Left ventricle myocardium superior (tissue), 1 donor: ENCODE data around the gene DCST1. TPM values are rescaled to one million over a fixed set of nuclear protein-coding genes. Genes with fewer than 3 reads are reported as not detected.
"Not testable (repeated sequence)": the region's sequence is repeated elsewhere in the genome, so short reads cannot be mapped to it uniquely, and the experiment has no call there.

Source experiments
- ATAC-seq: fragments of 200-7000 bp; cut with Tn5 transposase; one replicate; pipeline ENCODE4 v1.9.1; 2020; ENCODE audit warnings: mild to moderate bottlenecking, moderate library complexity
- DNase-seq: peaks from one replicate; pipeline ENCODE4 v3.0.0-alpha.2; 2020
- intact Hi-C: fragments of 100-400 bp; cut with micrococcal nuclease; formaldehyde crosslinking; loops from one replicate; pipeline ENCODE4 v1.11.0; 2022
- long read RNA-seq: library from polyadenylated mRNA; unstranded; transcript quantifications from one replicate; pipeline ENCODE4 v2.0.0, GENCODE V29; 2021
- total RNA-seq: library from RNA; stranded (reverse); fragmentation: NEBNext Ultra II Directional; extraction: Animal tissue kit (Norgen Biotek cat#: 25700); gene quantifications from one replicate; pipeline ENCODE4 v1.2.1, GENCODE V29; 2021
- donor health status: DM: no; HTN: yes; CAD: no; lungs with severe emphysema.

The DCST1 gene
- total RNA-seq = not detected
- long read RNA-seq = 0 reads

GRCh38 chr1:155033524-155033923, at the start of gene DCST1, which contains the start of gene DCST2:
TSS of gene DCST1 (plus strand) at chr1:155033824. CDS start at chr1:155034037, 213 bp downstream.
TSS of gene DCST2 (minus strand) at chr1:155033781. CDS start at chr1:155033701, 80 bp downstream.
- intact Hi-C loops = no loop called here
- DNase-seq (no peak), ATAC-seq (no peak)

- intact Hi-C loops, DNase-seq, ATAC-seq: not testable (repeated sequence)
Measured at GRCh38 chr1:154986736-154987135, 46.9 kb upstream of the DCST1 start.

GRCh38 chr1:154987326-154987725, 46.3 kb upstream of the DCST1 start:
- intact Hi-C loops = no loop called here
- DNase-seq = no peak
- ATAC-seq = no peak

GRCh38 chr1:154988058-154988954, 45.3 kb upstream of the DCST1 start:
- DNase-seq (no peak), ATAC-seq (no peak)
- intact Hi-C loops = no loop called here

GRCh38 chr1:154989195-154989860, 44.3 kb upstream of the DCST1 start:
- ATAC-seq (no peak), DNase-seq (no peak)
- intact Hi-C loops = no loop called here

- DNase-seq = no peak
- intact Hi-C loops = no loop called here
- ATAC-seq = no peak
Measured at GRCh38 chr1:154990276-154990675, 43.3 kb upstream of the DCST1 start.

GRCh38 chr1:154992721-154993571, 40.7 kb upstream of the DCST1 start:
- no peak for ATAC-seq
- intact Hi-C loops = no loop called here
- no peak for DNase-seq

GRCh38 chr1:154993572-154994268, 39.9 kb upstream of the DCST1 start, which contains the start of gene LENEP:
TSS of gene LENEP (plus strand) at chr1:154993586. CDS start at chr1:154993608, 22 bp downstream.
- intact Hi-C loops = no loop called here
- DNase-seq (no peak), ATAC-seq (no peak)

- intact Hi-C loops = no loop called here
- ATAC-seq = no peak
- DNase-seq = no peak
Measured at GRCh38 chr1:154994269-154994587, 39.4 kb upstream of the DCST1 start.

- DNase-seq = no peak
- no peak for ATAC-seq
Measured at GRCh38 chr1:154994591-154994990, 39.0 kb upstream of the DCST1 start.

GRCh38 chr1:154995301-154995983, 38.2 kb upstream of the DCST1 start:
- intact Hi-C loops, ATAC-seq: not testable (repeated sequence)
- DNase-seq = peak; percentile 41

More at GRCh38 chr1:154994591-154994990, 39.0 kb upstream of the DCST1 start:
- intact Hi-C loops = no loop called here

GRCh38 chr1:154996966-154997701, 36.5 kb upstream of the DCST1 start:
- DNase-seq = no peak
- intact Hi-C loops = no loop called here
- no peak for ATAC-seq

GRCh38 chr1:154998201-154998780, 35.3 kb upstream of the DCST1 start:
- DNase-seq (no peak), ATAC-seq (no peak)
- intact Hi-C loops = no loop called here

- DNase-seq (peak; percentile 82), ATAC-seq (no peak)
- intact Hi-C loops = no loop called here
Measured at GRCh38 chr1:154998818-154999570, 34.6 kb upstream of the DCST1 start.

- intact Hi-C loops = no loop called here
- DNase-seq (peak; percentile 44), ATAC-seq (no peak)
Measured at GRCh38 chr1:154999571-155000410, 33.8 kb upstream of the DCST1 start.

GRCh38 chr1:155000411-155000725, 33.3 kb upstream of the DCST1 start:
- intact Hi-C loops = no loop called here
- no peak for DNase-seq

More at GRCh38 chr1:155000411-155000725, 33.3 kb upstream of the DCST1 start:
- no peak for ATAC-seq
